WTC11 (cell line): ENCODE data around the gene BTN3A1. TPM values are rescaled to one million over a fixed set of nuclear protein-coding genes. Genes with fewer than 3 reads are reported as not detected.
A peak's percentile ranks its signal among the peaks of the same experiment; 100 is the strongest.

Experiments used
- ATAC-seq: fragments of 200-7000 bp; cut with Tn5 transposase; 2 replicates; pipeline ENCODE4 v1.10.0; 2021; ENCODE audit warnings: mild to moderate bottlenecking, moderate library complexity
- CTCF ChIA-PET: fragments of 300-600 bp; sonication (Branson Sonifier 250); formaldehyde crosslinking; loops from one replicate; lab custom pipeline; 2021; ENCODE audit warnings: antibody characterized with exemption; lab: Charles Lee
- POLR2A ChIA-PET: fragments of 350-600 bp; sonication (Branson Sonifier 250); formaldehyde crosslinking; loops from one replicate; lab custom pipeline; 2021; ENCODE audit warnings: antibody characterized with exemption; lab: Charles Lee
- DNase-seq: peaks from one replicate; pipeline ENCODE4 v3.0.0; 2021; ENCODE audit warnings: low spot score
- H3K27ac Mint-ChIP-seq: 2 replicates; pipeline ENCODE4 v1.8.0; 2021; ENCODE audit warnings: mixed read lengths
- H3K27me3 Mint-ChIP-seq: 2 replicates; pipeline ENCODE4 v1.8.0; 2021; ENCODE audit warnings: low read depth, mild to moderate bottlenecking, moderate library complexity, mixed read lengths
- H3K36me3 Mint-ChIP-seq: 2 replicates; pipeline ENCODE4 v1.8.0; 2021; ENCODE audit warnings: mixed read lengths
- H3K4me1 Mint-ChIP-seq: 2 replicates; pipeline ENCODE4 v1.8.0; 2022; ENCODE audit warnings: mixed read lengths
- H3K4me3 Mint-ChIP-seq: 2 replicates; pipeline ENCODE4 v1.8.0; 2021; ENCODE audit warnings: mild to moderate bottlenecking, moderate library complexity, mixed read lengths
- H3K9me3 Mint-ChIP-seq: 2 replicates; pipeline ENCODE4 v1.8.0; 2021; ENCODE audit warnings: mixed read lengths
- AR ChIP-seq: fragments of 250-450 bp; sonication (Bioruptor Pico); IDR thresholded peaks from 2 replicates; pipeline ENCODE4 v1.9.0; 2021; ENCODE audit warnings: mild to moderate bottlenecking
- ARID4B ChIP-seq: sonication (generic); formaldehyde crosslinking; IDR thresholded peaks from 2 replicates; pipeline ENCODE4 v1.8.0; 2023; ENCODE audit warnings: missing genetic modification reagents, mild to moderate bottlenecking, borderline replicate concordance
- ERG ChIP-seq: fragments of 250-450 bp; sonication (Bioruptor Pico); IDR thresholded peaks from 2 replicates; pipeline ENCODE4 v1.8.0; 2021; ENCODE audit warnings: mild to moderate bottlenecking
- ESRRA ChIP-seq: sonication (generic); formaldehyde crosslinking; IDR thresholded peaks from 2 replicates; pipeline ENCODE4 v1.8.1; 2022; ENCODE audit warnings: mild to moderate bottlenecking, missing genetic modification reagents, borderline replicate concordance
- FOXP1 ChIP-seq: sonication (generic); formaldehyde crosslinking; IDR thresholded peaks from 2 replicates; pipeline ENCODE4 v1.8.0; 2022; ENCODE audit warnings: missing genetic modification reagents, mild to moderate bottlenecking, moderate library complexity, borderline replicate concordance
- GABPB1 ChIP-seq: sonication (generic); formaldehyde crosslinking; IDR thresholded peaks from 2 replicates; pipeline ENCODE4 v1.8.1; 2023; ENCODE audit warnings: mild to moderate bottlenecking, missing genetic modification reagents
- GTF2I ChIP-seq: fragments of 250-450 bp; sonication (Bioruptor Pico); conservative IDR thresholded peaks from 2 replicates; pipeline ENCODE4 v1.4.0; 2021; ENCODE audit warnings: mild to moderate bottlenecking
- IRF2 ChIP-seq: sonication (generic); formaldehyde crosslinking; IDR thresholded peaks from 2 replicates; pipeline ENCODE4 v1.8.0; 2022; ENCODE audit warnings: low read depth, missing genetic modification reagents, borderline replicate concordance
- KAT7 ChIP-seq: sonication (generic); formaldehyde crosslinking; IDR thresholded peaks from 2 replicates; pipeline ENCODE4 v1.8.1; 2023; ENCODE audit warnings: missing genetic modification reagents, mild to moderate bottlenecking, borderline replicate concordance
- PRDM15 ChIP-seq: sonication (generic); formaldehyde crosslinking; IDR thresholded peaks from 2 replicates; pipeline ENCODE4 v1.8.0; 2022; ENCODE audit warnings: missing genetic modification reagents
- PRRX2 ChIP-seq: fragments of 250-450 bp; sonication (Bioruptor Pico); IDR thresholded peaks from 2 replicates; pipeline ENCODE4 v1.8.0; 2021; ENCODE audit warnings: mild to moderate bottlenecking
- SOX15 ChIP-seq: fragments of 250-450 bp; sonication (Bioruptor Pico); IDR thresholded peaks from 2 replicates; pipeline ENCODE4 v1.9.0; 2021; ENCODE audit warnings: mild to moderate bottlenecking
- SP1 ChIP-seq: sonication (generic); formaldehyde crosslinking; conservative IDR thresholded peaks from 2 replicates; pipeline ENCODE4 v1.8.1; 2022; ENCODE audit warnings: missing genetic modification reagents
- TP53 ChIP-seq: sonication (generic); formaldehyde crosslinking; IDR thresholded peaks from 2 replicates; pipeline ENCODE4 v1.8.1; 2023; ENCODE audit warnings: mild to moderate bottlenecking, missing genetic modification reagents
- USF2 ChIP-seq: sonication (generic); formaldehyde crosslinking; IDR thresholded peaks from 2 replicates; pipeline ENCODE4 v1.8.1; 2023; ENCODE audit warnings: mild to moderate bottlenecking, missing genetic modification reagents, moderate library complexity
- ZNF121 ChIP-seq: sonication (generic); formaldehyde crosslinking; IDR thresholded peaks from 2 replicates; pipeline ENCODE4 v1.8.0; 2023; ENCODE audit warnings: missing genetic modification reagents
- ZNF138 ChIP-seq: sonication (generic); formaldehyde crosslinking; conservative IDR thresholded peaks from 2 replicates; pipeline ENCODE4 v1.8.1; 2022; ENCODE audit warnings: mild to moderate bottlenecking, moderate library complexity, missing genetic modification reagents
- ZNF232 ChIP-seq: sonication (generic); formaldehyde crosslinking; IDR thresholded peaks from 2 replicates; pipeline ENCODE4 v1.8.0; 2022; ENCODE audit warnings: mild to moderate bottlenecking, missing genetic modification reagents
- ZNF281 ChIP-seq: sonication (generic); formaldehyde crosslinking; IDR thresholded peaks from 2 replicates; pipeline ENCODE4 v1.8.0; 2023; ENCODE audit warnings: mild to moderate bottlenecking, missing genetic modification reagents
- total RNA-seq: library from RNA; stranded (reverse); gene quantifications from 3 replicates; pipeline ENCODE4 v1.2.3, GENCODE V29; 2021

The BTN3A1 gene
- total RNA-seq, 1 experiment from 2014 or later: 4.5 TPM

GRCh38 chr6:26447257-26447656, 45.2 kb downstream of the BTN3A1 start (continued):
- no peak for TF ChIP-seq PRDM15 (CRISPR knock-in tag)
- TF ChIP-seq ERG (CRISPR knock-in tag): no peak
- no peak for TF ChIP-seq SP1
- no peak for TF ChIP-seq ZNF281 (CRISPR knock-in tag)
- no peak for TF ChIP-seq ZNF138 (CRISPR knock-in tag)
- TF ChIP-seq KAT7 (CRISPR knock-in tag): no peak
- no peak for TF ChIP-seq ZNF121
- no peak for TF ChIP-seq FOXP1 (CRISPR knock-in tag)

GRCh38 chr6:26450240-26450639, 48.2 kb downstream of the BTN3A1 start:
- H3K27me3 Mint-ChIP-seq: peaks cover 6% of the 10 kb centered on the region
- POLR2A ChIA-PET: no interaction called here
- TF ChIP-seq TP53 (no peak), ARID4B (CRISPR knock-in tag) (no peak), GABPB1 (CRISPR knock-in tag) (no peak), PRRX2 (no peak), USF2 (no peak), IRF2 (CRISPR knock-in tag) (no peak), ESRRA (no peak), AR (no peak), ERG (CRISPR knock-in tag) (no peak), GTF2I (CRISPR knock-in tag) (no peak), ZNF232 (CRISPR knock-in tag) (no peak), SOX15 (CRISPR knock-in tag) (no peak)

More at GRCh38 chr6:26450240-26450639, 48.2 kb downstream of the BTN3A1 start:
- peak; percentile 52 for ATAC-seq
- Mint-ChIP-seq H3K4me1 (no peaks in the 10 kb centered on the region), H3K4me3 (no peak overlapping the region), H3K36me3 (no peaks in the 10 kb centered on the region), H3K9me3 (no peaks in the 10 kb centered on the region), H3K27ac (no peak overlapping the region)
- CTCF ChIA-PET: interaction anchor here (2.0 kb wide), 1 partner anchor 109 kb away, joined by 18 read pairs; no protein-coding TSS in a partner anchor
- DNase-seq: no peak
